HepG2 (cell line): Measurements from ENCODE around the gene ACSL3. TPM values are rescaled to one million over a fixed set of nuclear protein-coding genes. Genes with fewer than 3 reads are reported as not detected.

ENCODE experiments used
- ATAC-seq: fragments of 200-7000 bp; cut with Tn5 transposase; 3 replicates; pipeline ENCODE4 v1.9.1; 2020; ENCODE audit warnings: mild to moderate bottlenecking, moderate library complexity
- BruUV-seq: library from RNA; stranded (reverse); fragments of 400-500 nt; replicated peaks from 2 replicates; lab custom pipeline; 2021; lab: Mats Ljungman, UMichigan
- CTCF ChIA-PET: fragments of 300-600 bp; formaldehyde crosslinking; extraction: SDS; loops from one replicate; lab custom pipeline; 2021; ENCODE audit warnings: low total read pairs, inconsistent platforms, low intra/inter-chr PET ratio; lab: Yijun Ruan, JAX
- POLR2A ChIA-PET: fragments of 350-600 bp; sonication (Branson Sonifier 250); formaldehyde crosslinking; loops from one replicate; lab custom pipeline; 2020; ENCODE audit warnings: antibody characterized with exemption, inconsistent platforms; lab: Yijun Ruan, JAX
- DNase-seq: peaks from one replicate; pipeline ENCODE4 v3.0.0-alpha.2; 2015; ENCODE audit warnings: low spot score
- FAIRE-seq: peaks from 3 replicates; lab custom pipeline; 2011; peaks lifted over from hg19 to GRCh38; lab: Jason Lieb, UNC
- H2AFZ ChIP-seq: one replicate; pipeline ENCODE4 v1.6.1; 2011; ENCODE audit warnings: low read length, inconsistent platforms
- H3K27ac ChIP-seq: fragments of 300-600 bp; 3 replicates; pipeline ENCODE4 v1.8.0; 2011; ENCODE audit warnings: mixed run types, mild to moderate bottlenecking, mixed read lengths, low read length, inconsistent platforms; ENCODE audit not compliant: insufficient read depth; ENCODE audit errors: extremely low read length
- H3K27me3 ChIP-seq, 2 experiments: fragments of 200-600 bp in 1 of 2; 2 replicates in 1 of 2; 3 replicates in 1 of 2; pipeline versions ENCODE4 v1.6.0 to v1.8.0; 2011; ENCODE audit warnings: low read length in 2 of 2, mild to moderate bottlenecking in 2 of 2, moderate library complexity in 2 of 2, inconsistent platforms in 1 of 2; ENCODE audit not compliant: insufficient read depth in 2 of 2, control insufficient read depth in 1 of 2
- H3K36me3 ChIP-seq, 2 experiments: fragments of 200-600 bp in 1 of 2; replicated peaks in 1 of 2; 2 replicates in 1 of 2; 3 replicates in 1 of 2; pipeline versions ENCODE4 v1.5.1 to v1.8.0; 2011; ENCODE audit warnings: low read length in 2 of 2, inconsistent platforms in 1 of 2; ENCODE audit not compliant: insufficient read depth in 2 of 2, control insufficient read depth in 1 of 2
- H3K4me1 ChIP-seq: 2 replicates; pipeline ENCODE4 v1.5.1; 2012; ENCODE audit warnings: low read length, inconsistent platforms; ENCODE audit not compliant: insufficient read depth
- H3K4me2 ChIP-seq: 2 replicates; pipeline ENCODE4 v1.6.0; 2011; ENCODE audit warnings: low read depth, low read length, inconsistent platforms
- H3K4me3 ChIP-seq, 3 experiments: fragments of 200-600 bp in 1 of 3; sonication (generic), shearing (Covaris generic) in 1 of 3; replicated peaks in 1 of 3; 2 replicates each; pipeline ENCODE4 v1.5.1; 2011 to 2016; ENCODE audit warnings: low read length in 3 of 3, inconsistent platforms in 2 of 3, low read depth in 2 of 3, mild to moderate bottlenecking in 2 of 3, control low read depth in 1 of 3, mixed read lengths in 1 of 3; ENCODE audit not compliant: insufficient read depth in 1 of 3
- H3K79me2 ChIP-seq: one replicate; pipeline ENCODE4 v1.6.1; 2011; ENCODE audit warnings: low read length, inconsistent platforms; ENCODE audit not compliant: insufficient read depth
- H3K9ac ChIP-seq: 2 replicates; pipeline ENCODE4 v1.6.0; 2011; ENCODE audit warnings: mild to moderate bottlenecking, low read depth, low read length, inconsistent platforms; ENCODE audit not compliant: insufficient read depth
- H3K9me3 ChIP-seq: 2 replicates; pipeline ENCODE4 v1.5.1; 2012; ENCODE audit warnings: mild to moderate bottlenecking, low read length
- H4K20me1 ChIP-seq: 2 replicates; pipeline ENCODE4 v1.6.0; 2011; ENCODE audit warnings: inconsistent platforms, mild to moderate bottlenecking, low read length, moderate library complexity; ENCODE audit not compliant: insufficient read depth
- ASH2L ChIP-seq: fragments of 300-600, 200-600 bp; sonication (generic); IDR thresholded peaks from 2 replicates; pipeline ENCODE4 v1.7.0; 2017; ENCODE audit warnings: low read depth, mild to moderate bottlenecking, moderate library complexity, mixed read lengths, low read length; ENCODE audit not compliant: insufficient read length
- BCL6 ChIP-seq: IDR thresholded peaks from 2 replicates; pipeline ENCODE4 v1.6.1; 2016; ENCODE audit warnings: missing genetic modification reagents, missing compliant biosample characterization
- CBX5 ChIP-seq: sonication (generic); formaldehyde crosslinking; IDR thresholded peaks from 2 replicates; pipeline ENCODE4 v1.4.0; 2020; ENCODE audit warnings: missing genetic modification reagents, borderline replicate concordance
- CCDC6 ChIP-seq: sonication (generic); formaldehyde crosslinking; IDR thresholded peaks from 2 replicates; pipeline ENCODE4 v1.8.1; 2022; ENCODE audit warnings: mild to moderate bottlenecking, missing genetic modification reagents, moderate library complexity
- GABPA ChIP-seq, 2 experiments: IDR thresholded peaks; 2 replicates each; pipeline ENCODE4 v1.6.1; 2011 to 2016; ENCODE audit warnings: low read depth in 2 of 2, low read length in 1 of 2, missing biosample characterization in 1 of 2, missing genetic modification characterization in 1 of 2
- GTF3A ChIP-seq: sonication (generic); formaldehyde crosslinking; conservative IDR thresholded peaks from 2 replicates; pipeline ENCODE4 v1.4.0; 2020; ENCODE audit warnings: mild to moderate bottlenecking, missing genetic modification reagents
- HBP1 ChIP-seq: IDR thresholded peaks from 2 replicates; pipeline ENCODE4 v1.6.1; 2016; ENCODE audit warnings: low read depth, control low read depth
- HDAC1 ChIP-seq: sonication (generic); formaldehyde crosslinking; IDR thresholded peaks from 2 replicates; pipeline ENCODE4 v1.5.1; 2020; ENCODE audit warnings: mild to moderate bottlenecking, missing genetic modification reagents
- JARID2 ChIP-seq: sonication (generic); formaldehyde crosslinking; IDR thresholded peaks from 2 replicates; pipeline ENCODE4 v1.8.1; 2023; ENCODE audit warnings: missing genetic modification reagents, inconsistent platforms; ENCODE audit not compliant: insufficient replicate concordance
- JUND ChIP-seq: sonication (generic); formaldehyde crosslinking; IDR thresholded peaks from 2 replicates; pipeline ENCODE4 v1.8.0; 2022; ENCODE audit warnings: mild to moderate bottlenecking, missing genetic modification reagents
- KDM2A ChIP-seq: sonication (generic); formaldehyde crosslinking; IDR thresholded peaks from 2 replicates; pipeline ENCODE4 v1.4.0; 2020; ENCODE audit warnings: low read depth, missing genetic modification reagents, borderline replicate concordance
- LBX2 ChIP-seq: sonication (generic); formaldehyde crosslinking; IDR thresholded peaks from 2 replicates; pipeline ENCODE4 v1.5.0; 2020; ENCODE audit warnings: missing genetic modification reagents, mild to moderate bottlenecking, borderline replicate concordance
- PITX1 ChIP-seq: sonication (generic); formaldehyde crosslinking; IDR thresholded peaks from 2 replicates; pipeline ENCODE4 v1.5.1; 2020; ENCODE audit warnings: mild to moderate bottlenecking, missing genetic modification reagents
- RELA ChIP-seq: sonication (generic); formaldehyde crosslinking; IDR thresholded peaks from 2 replicates; pipeline ENCODE4 v1.4.0; 2020; ENCODE audit warnings: missing genetic modification reagents
- SP2 ChIP-seq: sonication (generic); formaldehyde crosslinking; IDR thresholded peaks from 2 replicates; pipeline ENCODE4 v1.5.1; 2020; ENCODE audit warnings: mild to moderate bottlenecking, missing genetic modification reagents
- ZC3H13 ChIP-seq: sonication (generic); formaldehyde crosslinking; IDR thresholded peaks from 2 replicates; pipeline ENCODE4 v1.8.1; 2023; ENCODE audit warnings: mild to moderate bottlenecking, missing genetic modification reagents, moderate library complexity
- ZNF280D ChIP-seq: sonication (generic); formaldehyde crosslinking; IDR thresholded peaks from 2 replicates; pipeline ENCODE4 v1.5.1; 2020; ENCODE audit warnings: mild to moderate bottlenecking, missing genetic modification reagents
- ZNF354B ChIP-seq: sonication (generic); formaldehyde crosslinking; IDR thresholded peaks from 2 replicates; pipeline ENCODE4 v1.8.0; 2022; ENCODE audit warnings: mild to moderate bottlenecking, missing genetic modification reagents
- ZNF670 ChIP-seq: sonication (generic); formaldehyde crosslinking; IDR thresholded peaks from 2 replicates; pipeline ENCODE4 v1.8.0; 2022; ENCODE audit warnings: mild to moderate bottlenecking, missing genetic modification reagents, borderline replicate concordance
- ZNF709 ChIP-seq: sonication (generic); formaldehyde crosslinking; IDR thresholded peaks from 2 replicates; pipeline ENCODE4 v1.5.0; 2020; ENCODE audit warnings: mild to moderate bottlenecking, missing genetic modification reagents
- WGBS: methylation state at CpG from one replicate; pipeline ENCODE4 v1.1.6; 2017; ENCODE audit warnings: low lambda C conversion rate; 5-methylcytosine and 5-hydroxymethylcytosine counted together
- in situ Hi-C: cut with HindIII; loops from 2 replicates; pipeline ENCODE4 v1.10.0; 2017; ENCODE audit warnings: low pct_unique_long_range_greater_than_20kb; ENCODE audit not compliant: extremely low pct_ligation_motif_present
- intact Hi-C: fragments of 100-400 bp; cut with micrococcal nuclease; formaldehyde crosslinking; loops from one replicate; pipeline ENCODE4 v1.10.0; 2022; ENCODE audit not compliant: unreplicated experiment
- polyA plus RNA-seq, 8 experiments: library from polyadenylated mRNA; depleted of rRNA in 3 of 8; stranded (reverse) in 7 of 8; unstranded in 1 of 8; fragments of >200 nt; fragmentation: Illumina TruSeq in 4 of 8; extraction: Trizol in 4 of 8; gene quantifications; 2 replicates each; pipeline versions ENCODE4 v1.2.1 to v1.2.3, GENCODE V29; 2011 to 2016; ENCODE audit warnings: low read depth in 4 of 8, missing spikeins in 1 of 8, mixed read lengths in 1 of 8; ENCODE audit not compliant: insufficient read depth in 1 of 8
- total RNA-seq, 5 experiments: library from RNA; depleted of rRNA; stranded (reverse); fragments of >200 nt; fragmentation: Illumina TruSeq; extraction: Trizol; gene quantifications; 2 replicates each; pipeline ENCODE4 v1.2.3, GENCODE V29; 2016; ENCODE audit warnings: low read depth in 1 of 5

Gene ACSL3
- total and polyA plus RNA-seq, 2 of the 13 experiments (the other 11 are each of a cell fraction or from before 2014, with no cell fraction given), result 305 to 365 TPM

- Histone ChIP-seq H4K20me1 (no peaks in the 10 kb centered on the region), H3K79me2 (no peaks in the 10 kb centered on the region), H3K9ac (no peak overlapping the region), H2AFZ (no peak overlapping the region), H3K4me2 (no peak overlapping the region), H3K27me3 (no peaks in the 10 kb centered on the region), H3K9me3 (no peaks in the 10 kb centered on the region), H3K4me1 (no peaks in the 10 kb centered on the region), H3K27ac (no peak overlapping the region), H3K4me3 (no peak overlapping the region), H3K36me3 (peaks cover 0 to 2% of the 10 kb centered on the region in 2 experiments; a peak in 1 of 5 replicates)
- DNase-seq, result no peak
- ChIA-PET POLR2A (no interaction called here), CTCF (interaction anchor here (1.3 kb wide), 1 partner anchor 256 kb away, joined by 3 read pairs; no protein-coding TSS in a partner anchor)
- ATAC-seq, result peak; percentile 58
- TSS peak; percentile 0 for BruUV-seq
- in situ Hi-C loops, result no loop called here
- intact Hi-C loops, result no loop called here
- 89% methylated on average over 7 of the region's 7 CpGs for WGBS
- FAIRE-seq, result no peak
- no peak for TF ChIP-seq RELA (CRISPR knock-in tag)
- TF ChIP-seq GTF3A (CRISPR knock-in tag), result no peak
- TF ChIP-seq KDM2A (CRISPR knock-in tag), result peak; percentile 62; the same call in 1 of the 2 replicates
- TF ChIP-seq GABPA (IDR thresholded peaks at IDR 0.05; ENCODE audit: low read depth, low read length), result no peak
- no peak for TF ChIP-seq GABPA (CRISPR knock-in tag; IDR thresholded peaks at IDR 0.05; ENCODE audit: low read depth)
- TF ChIP-seq CBX5 (CRISPR knock-in tag), result no peak
- TF ChIP-seq SP2 (CRISPR knock-in tag), result no peak
- no peak for TF ChIP-seq ASH2L
- TF ChIP-seq HDAC1 (CRISPR knock-in tag), result no peak
- TF ChIP-seq ZNF354B (CRISPR knock-in tag), result no peak
- TF ChIP-seq ZNF280D (CRISPR knock-in tag), result 0 out of 2 replicates have a peak, but pooled peaks have one; percentile 18
- TF ChIP-seq JUND (CRISPR knock-in tag), result no peak
- no peak for TF ChIP-seq LBX2 (CRISPR knock-in tag)
- TF ChIP-seq ZC3H13 (CRISPR knock-in tag), result peak; percentile 27; the same call in 1 of the 2 replicates
- TF ChIP-seq ZNF709 (CRISPR knock-in tag), result no peak
- no peak for TF ChIP-seq PITX1 (CRISPR knock-in tag)
- no peak for TF ChIP-seq BCL6
- no peak for TF ChIP-seq HBP1 (CRISPR knock-in tag)
- TF ChIP-seq ZNF670 (CRISPR knock-in tag), result peak; percentile 46; the same call in 1 of the 2 replicates
- no peak for TF ChIP-seq JARID2 (CRISPR knock-in tag)
- TF ChIP-seq CCDC6 (CRISPR knock-in tag), result no peak
Measured at GRCh38 chr2:222946700-222947287, 86.0 kb downstream of the ACSL3 start.
